LNCaP clone FGC (cell line): ENCODE measurements around the gene CDH6.

Source experiments
- DNase-seq: peaks from one replicate; pipeline ENCODE4 v3.0.0-alpha.2; 2011; ENCODE audit warnings: low read depth
- H3K4me3 ChIP-seq: 2 replicates; pipeline ENCODE4 v1.5.1; 2011; ENCODE audit warnings: mild to moderate bottlenecking, low read depth, low read length, control low read depth
- TF ChIP-seq, protein P1 (sequence below): IDR thresholded peaks from 2 replicates; pipeline ENCODE4 v1.5.1; 2012; ENCODE audit warnings: mild to moderate bottlenecking; ENCODE audit not compliant: control insufficient read depth, insufficient read depth; ENCODE audit errors: extremely low read depth

Gene CDH6

GRCh38 chr5:31193591-31194467 lies at the start of gene CDH6:
TSS of gene CDH6 (plus strand) at chr5:31193686. CDS start at chr5:31267474, 73,788 bp downstream.
- no peak for DNase-seq
- peak within 1 kb of the TSS; percentile 19; the same call in 1 of the 2 replicates for H3K4me3 ChIP-seq
- TF ChIP-seq, protein P1, sequence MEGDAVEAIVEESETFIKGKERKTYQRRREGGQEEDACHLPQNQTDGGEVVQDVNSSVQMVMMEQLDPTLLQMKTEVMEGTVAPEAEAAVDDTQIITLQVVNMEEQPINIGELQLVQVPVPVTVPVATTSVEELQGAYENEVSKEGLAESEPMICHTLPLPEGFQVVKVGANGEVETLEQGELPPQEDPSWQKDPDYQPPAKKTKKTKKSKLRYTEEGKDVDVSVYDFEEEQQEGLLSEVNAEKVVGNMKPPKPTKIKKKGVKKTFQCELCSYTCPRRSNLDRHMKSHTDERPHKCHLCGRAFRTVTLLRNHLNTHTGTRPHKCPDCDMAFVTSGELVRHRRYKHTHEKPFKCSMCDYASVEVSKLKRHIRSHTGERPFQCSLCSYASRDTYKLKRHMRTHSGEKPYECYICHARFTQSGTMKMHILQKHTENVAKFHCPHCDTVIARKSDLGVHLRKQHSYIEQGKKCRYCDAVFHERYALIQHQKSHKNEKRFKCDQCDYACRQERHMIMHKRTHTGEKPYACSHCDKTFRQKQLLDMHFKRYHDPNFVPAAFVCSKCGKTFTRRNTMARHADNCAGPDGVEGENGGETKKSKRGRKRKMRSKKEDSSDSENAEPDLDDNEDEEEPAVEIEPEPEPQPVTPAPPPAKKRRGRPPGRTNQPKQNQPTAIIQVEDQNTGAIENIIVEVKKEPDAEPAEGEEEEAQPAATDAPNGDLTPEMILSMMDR: no peak

DNA sequence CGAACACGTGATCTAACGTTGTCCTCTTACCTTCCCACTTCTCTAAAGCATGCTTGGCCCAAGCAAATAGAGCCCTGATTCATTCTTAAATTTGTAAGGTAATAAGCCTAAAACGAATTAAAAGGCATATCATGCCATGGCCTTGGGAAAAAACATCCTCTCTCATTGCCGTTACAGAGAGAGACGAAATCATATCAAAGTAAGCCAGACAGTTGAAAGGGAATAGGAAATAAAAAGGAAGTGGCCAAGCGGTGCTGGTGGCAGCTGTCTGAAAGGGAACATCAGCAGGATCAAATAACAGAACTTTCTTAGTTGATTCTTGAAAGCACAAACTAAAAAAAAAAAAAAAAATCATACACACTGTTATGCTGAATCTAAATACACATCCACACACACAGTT lies 49.1 kb upstream of the CDH6 start:
- DNase-seq: no peak
- H3K4me3 ChIP-seq: no peak overlapping the region
- TF ChIP-seq, protein P1: no peak

- no peak for DNase-seq
- TF ChIP-seq, protein P1: no peak
- H3K4me3 ChIP-seq: no peak overlapping the region
These were observed 44.5 kb upstream of the CDH6 start for GRCh38 chr5:31148959-31149475.

DNA sequence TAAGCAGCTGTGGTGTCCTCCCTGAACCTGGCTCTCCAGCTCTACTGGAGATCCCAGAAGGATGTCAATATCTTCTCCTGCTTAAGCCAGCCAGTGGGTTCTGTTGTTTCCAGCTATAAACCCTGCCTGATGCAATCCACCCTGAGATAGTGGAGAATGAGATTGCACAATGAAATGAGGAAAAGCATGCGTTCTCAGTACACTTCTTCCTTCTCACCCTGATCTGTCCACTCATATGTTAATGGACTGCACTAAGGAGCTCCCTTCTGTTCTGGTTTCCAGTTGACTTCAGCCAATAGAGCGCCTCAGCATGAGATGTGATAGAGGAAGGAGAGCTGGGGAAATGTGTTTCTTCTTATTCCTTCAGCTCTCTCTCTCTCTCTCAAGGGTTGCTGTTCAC lies 40.0 kb upstream of the CDH6 start:
- DNase-seq: no peak
- H3K4me3 ChIP-seq: no peak overlapping the region
- TF ChIP-seq, protein P1: no peak

- no peak for DNase-seq
- TF ChIP-seq, protein P1: no peak
- no peak overlapping the region for H3K4me3 ChIP-seq
These were observed 36.8 kb upstream of the CDH6 start for GRCh38 chr5:31156631-31157160.

- TF ChIP-seq, protein P1: no peak
- no peak for DNase-seq
- no peak overlapping the region for H3K4me3 ChIP-seq
These were observed 35.8 kb upstream of the CDH6 start for GRCh38 chr5:31157720-31158119.

GRCh38 chr5:31158686-31159085 lies 34.8 kb upstream of the CDH6 start:
- TF ChIP-seq, protein P1: no peak

More at GRCh38 chr5:31158686-31159085, 34.8 kb upstream of the CDH6 start:
- no peak for DNase-seq
- no peak overlapping the region for H3K4me3 ChIP-seq
